ENCODE results near the gene RBMS1.

DNA sequence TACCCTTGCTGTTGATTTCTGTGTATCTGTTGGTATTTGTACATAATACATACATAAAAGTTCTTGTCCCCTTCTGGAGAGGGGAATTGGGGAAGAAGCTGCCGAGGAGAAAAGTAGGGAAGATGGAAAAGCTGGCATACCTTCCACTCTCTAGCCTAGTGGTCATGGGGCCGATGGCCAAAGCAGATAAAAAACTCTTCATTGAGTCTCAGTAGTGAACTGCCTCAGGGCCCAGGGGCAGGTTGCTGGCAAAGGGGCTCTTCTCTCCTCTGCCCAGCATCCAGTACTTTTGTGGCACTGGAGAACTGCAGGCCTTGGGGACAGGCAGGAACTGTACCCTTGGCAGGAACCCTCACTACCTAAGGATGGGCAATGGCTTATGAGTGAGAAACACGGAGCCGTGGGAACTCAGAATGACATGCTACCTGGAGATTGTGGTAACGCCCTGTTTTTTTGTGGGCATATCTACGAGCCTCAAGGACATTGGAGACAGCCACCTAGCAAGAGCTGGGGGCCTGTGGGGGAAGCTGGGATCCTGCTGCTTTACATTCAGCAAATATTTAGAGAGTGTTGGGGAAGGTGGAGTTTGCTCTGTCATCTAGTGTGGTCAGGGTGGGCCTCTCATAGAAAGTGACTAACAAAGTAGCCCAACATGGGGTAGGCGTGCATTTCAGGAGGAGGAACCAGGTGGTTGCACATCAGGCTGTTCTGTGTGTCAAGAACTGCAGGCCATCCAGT, 270.9 kb downstream of the RBMS1 start:
- TF ChIP-seq, protein P1, sequence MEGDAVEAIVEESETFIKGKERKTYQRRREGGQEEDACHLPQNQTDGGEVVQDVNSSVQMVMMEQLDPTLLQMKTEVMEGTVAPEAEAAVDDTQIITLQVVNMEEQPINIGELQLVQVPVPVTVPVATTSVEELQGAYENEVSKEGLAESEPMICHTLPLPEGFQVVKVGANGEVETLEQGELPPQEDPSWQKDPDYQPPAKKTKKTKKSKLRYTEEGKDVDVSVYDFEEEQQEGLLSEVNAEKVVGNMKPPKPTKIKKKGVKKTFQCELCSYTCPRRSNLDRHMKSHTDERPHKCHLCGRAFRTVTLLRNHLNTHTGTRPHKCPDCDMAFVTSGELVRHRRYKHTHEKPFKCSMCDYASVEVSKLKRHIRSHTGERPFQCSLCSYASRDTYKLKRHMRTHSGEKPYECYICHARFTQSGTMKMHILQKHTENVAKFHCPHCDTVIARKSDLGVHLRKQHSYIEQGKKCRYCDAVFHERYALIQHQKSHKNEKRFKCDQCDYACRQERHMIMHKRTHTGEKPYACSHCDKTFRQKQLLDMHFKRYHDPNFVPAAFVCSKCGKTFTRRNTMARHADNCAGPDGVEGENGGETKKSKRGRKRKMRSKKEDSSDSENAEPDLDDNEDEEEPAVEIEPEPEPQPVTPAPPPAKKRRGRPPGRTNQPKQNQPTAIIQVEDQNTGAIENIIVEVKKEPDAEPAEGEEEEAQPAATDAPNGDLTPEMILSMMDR (IDR thresholded peaks at IDR 0.05), result no peak
- TF ChIP-seq POLR2A (IDR thresholded peaks at IDR 0.05) (no peak), POLR2AphosphoS5 (IDR thresholded peaks at IDR 0.05) (no peak)
